Stomach (tissue), 9 donors: ENCODE results near the gene CCDC183. TPM values are rescaled to one million over a fixed set of nuclear protein-coding genes. Genes with fewer than 3 reads are reported as not detected.

Experiments used
- DNase-seq, 2 donors: peaks; one replicate each; pipeline versions ENCODE4 v3.0.0 to v3.0.0-alpha.2; 2013 to 2019
- H3K27ac ChIP-seq, 5 donors: fragments of 200-600 bp in 4 of 5; sonication (generic) in 4 of 5; one replicate each; pipeline ENCODE4 v1.5.1; 2013 to 2019; ENCODE audit warnings: mild to moderate bottlenecking in 1 of 5, moderate library complexity in 1 of 5
- H3K27me3 ChIP-seq, 3 donors: fragments of 200-600 bp; sonication (generic); one replicate each; pipeline ENCODE4 v1.5.1; 2017 to 2019; ENCODE audit warnings: mixed run types in 1 of 3
- H3K36me3 ChIP-seq, 4 donors: fragments of 200-600 bp; sonication (generic); 1 replicate in 3 of 4; 2 replicates in 1 of 4; pipeline ENCODE4 v1.5.1; 2016 to 2019
- H3K4me1 ChIP-seq, 4 donors: fragments of 200-600 bp; sonication (generic); one replicate each; pipeline ENCODE4 v1.5.1; 2016 to 2019
- H3K4me3 ChIP-seq, 4 donors: fragments of 200-600 bp; sonication (generic) in 3 of 4; one replicate each; pipeline ENCODE4 v1.5.1; 2016 to 2019; ENCODE audit warnings: mild to moderate bottlenecking in 1 of 4
- H3K9me3 ChIP-seq, 4 donors: fragments of 200-600 bp; sonication (generic); one replicate each; pipeline ENCODE4 v1.5.1; 2016 to 2019
- CTCF ChIP-seq, 7 experiments: fragments of 450-650 bp in 4 of 7; fragments of 200-600 bp in 3 of 7; sonication (generic) in 3 of 7; IDR thresholded peaks; one replicate each; pipeline ENCODE4 v1.5.1; 2016 to 2019; ENCODE audit warnings: antibody characterized with exemption in 7 of 7, control low read depth in 2 of 7, mild to moderate bottlenecking in 1 of 7
- EP300 ChIP-seq: sonication (generic); formaldehyde crosslinking; IDR thresholded peaks from one replicate; pipeline ENCODE4 v1.6.1; 2017; ENCODE audit warnings: antibody characterized with exemption
- POLR2A ChIP-seq, 4 donors: fragments of 450-650 bp; IDR thresholded peaks; one replicate each; pipeline ENCODE4 v1.6.1; 2016; ENCODE audit warnings: antibody characterized with exemption in 4 of 4, control low read depth in 2 of 4, mild to moderate bottlenecking in 1 of 4, moderate library complexity in 1 of 4
- POLR2AphosphoS5 ChIP-seq, 3 donors: sonication (generic); formaldehyde crosslinking; IDR thresholded peaks; one replicate each; pipeline ENCODE4 v1.6.1; 2016; ENCODE audit warnings: antibody characterized with exemption in 3 of 3
- WGBS, 5 donors: extraction: QIAGEN DNeasy Blood & Tissue Kit in 3 of 5; methylation state at CpG; one replicate each; pipeline versions ENCODE4 v1.1.5 to v1.1.7; 2013 to 2018; 5-methylcytosine and 5-hydroxymethylcytosine counted together
- intact Hi-C: fragments of 100-400 bp; cut with DNase I; formaldehyde crosslinking; loops from one replicate; pipeline ENCODE4 v1.15.1; 2023; ENCODE audit warnings: low total_unique reads
- polyA plus RNA-seq, 3 donors: library from polyadenylated mRNA; stranded (reverse); fragments of 200-250 nt; gene quantifications; one replicate each; pipeline ENCODE4 v1.2.3, GENCODE V29; 2013
- total RNA-seq, 5 donors: library from RNA; depleted of rRNA; stranded (reverse); fragments of >200 nt; gene quantifications; one replicate each; pipeline versions ENCODE4 v1.1.0 to v1.2.3, GENCODE V29; 2014 to 2016
- donor health status: healthy with polysubstance abuse.
- donor health status: Bipolar disorder and iron deficiency.
- donor health status: healthy.

Gene CCDC183
- total and polyA plus RNA-seq, 8 donors: 1.2 to 53.0 (median 4.7) TPM

GRCh38 chr9:136789523-136789937, 6.6 kb upstream of the CCDC183 start:
- Histone ChIP-seq H3K4me3 (no peak overlapping the region), H3K27ac (peak overlapping the region; percentile 47 to 98 (median 91)), H3K36me3 (peaks cover 0 to 22% (median 10%) of the 10 kb centered on the region in 4 donors), H3K9me3 (no peaks in the 10 kb centered on the region), H3K4me1 (peaks cover 22 to 58% (median 53%) of the 10 kb centered on the region in 4 donors), H3K27me3 (no peaks in the 10 kb centered on the region)
- intact Hi-C loops: loop anchor here (5.0 kb wide), 1 partner anchor 248 kb away; no protein-coding TSS in a partner anchor
- TF ChIP-seq POLR2A (IDR thresholded peaks at IDR 0.05): no peak
- no peak for TF ChIP-seq EP300
- no peak for TF ChIP-seq POLR2AphosphoS5 (IDR thresholded peaks at IDR 0.05)
- TF ChIP-seq CTCF (IDR thresholded peaks at IDR 0.05): no peak
- WGBS, 5 donors: 28 to 67% (median 41%) methylated on average over 3 of the region's 3 CpGs
- no peak for DNase-seq

- intact Hi-C loops: no loop called here
- Histone ChIP-seq H3K27ac (peak within 1 kb of the TSS; percentile 91 to 98 (median 97)), H3K4me3 (peak within 1 kb of the TSS; percentile 54 to 75 (median 62)), H3K4me1 (peaks cover 23 to 65% (median 61%) of the 10 kb centered on the region in 4 donors), H3K9me3 (no peaks in the 10 kb centered on the region), H3K27me3 (peaks cover 0 to under 1% (median 0%) of the 10 kb centered on the region in 3 donors), H3K36me3 (peaks cover 0 to 22% (median 10%) of the 10 kb centered on the region in 4 donors)
- TF ChIP-seq CTCF (IDR thresholded peaks at IDR 0.05) (no peak), EP300 (no peak), POLR2AphosphoS5 (IDR thresholded peaks at IDR 0.05) (peak; percentile 55 to 95 (median 86)), POLR2A (IDR thresholded peaks at IDR 0.05) (peak in 2 of 4 donors; percentile 46 to 61)
- peak; percentile 100 for DNase-seq
- 0 to 1% (median 1%) methylated on average over 31 to 70 of the region's 70 CpGs for WGBS, 5 donors
Observed at GRCh38 chr9:136790640-136791515, 5.3 kb upstream of the CCDC183 start, which contains the start of gene TMEM141. TMEM141 (plus strand) TSS chr9:136791344; CDS start chr9:136791371, 27 bp downstream.

DNA sequence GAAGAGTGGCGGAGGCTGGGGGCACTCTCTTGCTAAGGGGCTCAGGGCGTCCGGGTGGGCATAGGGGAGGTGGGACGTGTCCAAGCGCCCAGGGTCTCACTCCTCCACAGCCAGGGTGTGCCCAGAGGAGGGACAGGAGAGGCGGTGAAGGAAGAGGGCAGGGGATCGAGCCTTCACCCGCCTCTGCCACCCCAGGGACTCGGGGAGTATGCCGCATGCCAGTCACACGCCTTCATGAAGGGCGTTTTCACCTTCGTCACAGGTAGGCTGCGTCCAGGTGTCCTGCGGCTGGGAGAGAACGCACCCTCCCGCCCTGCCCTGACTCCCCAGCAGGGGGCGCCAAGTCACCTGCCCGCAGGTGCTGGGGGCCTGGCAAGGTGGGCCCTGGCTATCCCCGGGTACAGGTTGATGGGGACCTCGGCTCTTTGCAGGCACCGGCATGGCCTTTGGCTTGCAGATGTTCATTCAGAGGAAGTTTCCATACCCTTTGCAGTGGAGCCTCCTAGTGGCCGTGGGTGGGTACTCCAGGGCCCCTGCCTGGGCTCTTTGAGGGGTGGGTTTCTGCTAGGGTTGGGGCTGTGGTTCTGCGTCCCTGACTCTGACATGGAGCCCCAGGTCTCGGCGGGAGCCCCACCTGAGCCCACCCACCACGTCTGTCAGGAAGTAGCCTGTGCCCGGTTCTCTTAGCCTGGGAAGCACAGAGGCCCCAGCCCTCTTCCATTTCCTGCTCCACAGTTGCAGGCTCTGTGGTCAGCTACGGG, 4.4 kb upstream of the CCDC183 start:
- intact Hi-C loops: no loop called here
- WGBS, 5 donors: 2 to 6% (median 3%) methylated on average over 18 to 29 of the region's 29 CpGs
- peak; percentile 84 to 92 for DNase-seq

More for the DNA sequence above, 4.4 kb upstream of the CCDC183 start:
- Histone ChIP-seq H3K27me3 (peaks cover 0 to 9% (median 0%) of the 10 kb centered on the region in 3 donors), H3K27ac (peak overlapping the region; percentile 91 to 98 (median 97)), H3K4me1 (peaks cover 32 to 73% (median 65%) of the 10 kb centered on the region in 4 donors), H3K36me3 (peaks cover 0 to 22% (median 10%) of the 10 kb centered on the region in 4 donors), H3K4me3 (peak overlapping the region; percentile 54 to 75 (median 62)), H3K9me3 (no peaks in the 10 kb centered on the region)
- TF ChIP-seq EP300: no peak
- peak in 2 of 3 donors; percentile 7 to 53 for TF ChIP-seq POLR2AphosphoS5 (IDR thresholded peaks at IDR 0.05)
- no peak for TF ChIP-seq POLR2A (IDR thresholded peaks at IDR 0.05)
- peak in 6 of 7 experiments; percentile 22 to 95 (median 94) for TF ChIP-seq CTCF (IDR thresholded peaks at IDR 0.05)
